ENCODE measurements around the gene RBM23. TPM values are rescaled to one million over a fixed set of nuclear protein-coding genes. Genes with fewer than 3 reads are reported as not detected.
"Not testable (repeated sequence)": the region's sequence is repeated elsewhere in the genome, so short reads cannot be mapped to it uniquely, and the experiment has no call there.

RBM23 gene
- total RNA-seq, 4 donors from 2014 or later, result 64.5 to 104 (median 93.0) TPM

DNA sequence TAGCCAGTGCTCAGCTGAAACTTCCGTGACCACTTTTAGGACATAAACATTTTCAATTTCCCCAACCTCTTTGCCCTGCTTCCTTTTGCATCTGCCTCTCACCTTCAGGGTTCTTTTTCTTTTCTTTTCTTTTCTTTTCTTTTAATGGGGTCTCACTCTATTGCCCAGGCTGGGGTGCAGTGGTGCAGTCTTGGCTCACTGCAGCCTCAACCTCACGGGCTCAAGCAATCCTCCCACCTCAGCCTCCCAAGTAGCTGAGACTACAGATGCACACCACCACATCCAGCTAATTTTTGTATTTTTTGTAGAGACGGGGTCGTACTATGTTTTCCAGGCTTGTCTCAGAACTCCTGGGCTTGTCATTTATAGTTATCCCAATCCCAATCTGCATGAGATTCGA lies 52.1 kb downstream of the RBM23 start:
- no peak for DNase-seq (ENCODE audit: low spot score in 2 of 2)

DNA sequence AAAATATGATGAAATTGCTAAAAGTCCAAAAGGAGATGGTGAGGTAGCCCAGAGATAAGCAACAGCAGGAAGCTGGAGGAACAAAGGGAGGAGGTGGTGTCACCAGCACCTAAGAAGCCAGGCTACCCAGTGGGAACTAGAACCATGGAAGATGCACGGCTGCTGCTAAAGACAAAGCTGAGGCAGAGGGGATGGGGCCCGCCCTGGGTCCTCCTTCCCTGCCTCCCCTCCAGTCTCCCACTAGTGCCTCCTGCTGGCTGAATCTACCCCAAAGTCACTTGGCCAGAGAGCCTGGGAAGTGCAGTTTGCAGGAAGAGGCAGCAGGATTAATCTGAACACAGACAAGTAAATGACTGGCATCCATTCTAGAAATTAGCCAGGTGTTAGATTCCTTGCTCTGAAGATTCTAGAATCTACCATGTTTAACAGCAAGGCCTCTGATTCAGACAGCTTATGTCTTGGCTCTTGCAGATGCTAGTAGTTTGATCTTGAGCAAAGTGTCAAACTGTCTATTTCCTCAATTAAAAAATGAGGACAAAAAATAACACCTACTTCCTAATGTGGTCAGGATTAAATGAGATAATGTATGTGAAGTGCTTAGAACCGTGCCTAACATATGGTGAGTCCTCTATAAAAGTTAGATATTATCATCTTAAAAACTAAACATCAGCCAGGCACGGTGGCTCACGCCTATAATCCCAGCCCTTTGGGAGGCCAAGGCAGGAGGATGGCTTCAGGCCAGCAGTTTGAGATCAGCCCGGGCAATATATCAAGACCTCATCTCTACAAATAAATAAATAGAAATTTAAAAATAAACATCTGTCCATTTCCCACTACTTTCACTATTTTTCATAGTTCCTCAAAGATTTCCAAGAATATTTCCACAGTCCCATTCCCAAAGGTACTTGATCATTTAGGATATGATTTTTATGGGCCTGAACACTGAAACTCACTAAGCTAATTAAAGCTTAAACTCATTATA lies 53.2 kb downstream of the RBM23 start:
- 52% methylated on average over 6 of the region's 6 CpGs for WGBS
- Histone ChIP-seq H3K4me3 (no peak overlapping the region), H3K36me3 (no peaks in the 10 kb centered on the region), H3K9me3 (no peaks in the 10 kb centered on the region), H3K27me3 (no peaks in the 10 kb centered on the region), H3K4me1 (peaks cover 11% of the 10 kb centered on the region), H3K27ac (no peak overlapping the region)
- no peak for DNase-seq (ENCODE audit: low spot score in 2 of 2)
- TF ChIP-seq, protein P1, sequence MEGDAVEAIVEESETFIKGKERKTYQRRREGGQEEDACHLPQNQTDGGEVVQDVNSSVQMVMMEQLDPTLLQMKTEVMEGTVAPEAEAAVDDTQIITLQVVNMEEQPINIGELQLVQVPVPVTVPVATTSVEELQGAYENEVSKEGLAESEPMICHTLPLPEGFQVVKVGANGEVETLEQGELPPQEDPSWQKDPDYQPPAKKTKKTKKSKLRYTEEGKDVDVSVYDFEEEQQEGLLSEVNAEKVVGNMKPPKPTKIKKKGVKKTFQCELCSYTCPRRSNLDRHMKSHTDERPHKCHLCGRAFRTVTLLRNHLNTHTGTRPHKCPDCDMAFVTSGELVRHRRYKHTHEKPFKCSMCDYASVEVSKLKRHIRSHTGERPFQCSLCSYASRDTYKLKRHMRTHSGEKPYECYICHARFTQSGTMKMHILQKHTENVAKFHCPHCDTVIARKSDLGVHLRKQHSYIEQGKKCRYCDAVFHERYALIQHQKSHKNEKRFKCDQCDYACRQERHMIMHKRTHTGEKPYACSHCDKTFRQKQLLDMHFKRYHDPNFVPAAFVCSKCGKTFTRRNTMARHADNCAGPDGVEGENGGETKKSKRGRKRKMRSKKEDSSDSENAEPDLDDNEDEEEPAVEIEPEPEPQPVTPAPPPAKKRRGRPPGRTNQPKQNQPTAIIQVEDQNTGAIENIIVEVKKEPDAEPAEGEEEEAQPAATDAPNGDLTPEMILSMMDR (IDR thresholded peaks at IDR 0.05), result no peak
- TF ChIP-seq EP300 (IDR thresholded peaks at IDR 0.05), result no peak

More for the DNA sequence above, 52.1 kb downstream of the RBM23 start:
- Histone ChIP-seq H3K4me1 (peaks cover 15% of the 10 kb centered on the region), H3K36me3 (no peaks in the 10 kb centered on the region), H3K9me3 (no peaks in the 10 kb centered on the region), H3K4me3 (no peak overlapping the region), H3K27ac (no peak overlapping the region), H3K27me3 (no peaks in the 10 kb centered on the region)
- 95% methylated on average over 5 of the region's 5 CpGs for WGBS
- TF ChIP-seq POLR2A (IDR thresholded peaks at IDR 0.05), result no peak
- TF ChIP-seq, protein P1 (IDR thresholded peaks at IDR 0.05), result no peak
- TF ChIP-seq EP300 (IDR thresholded peaks at IDR 0.05), result no peak
- TF ChIP-seq POLR2AphosphoS5 (IDR thresholded peaks at IDR 0.05), result no peak

- H3K9me3 ChIP-seq, result no peaks in the 10 kb centered on the region
- H3K27ac ChIP-seq, result no peak overlapping the region
- DNase-seq (ENCODE audit: low spot score in 2 of 2), result no peak
- TF ChIP-seq EP300 (IDR thresholded peaks at IDR 0.05), result no peak
- TF ChIP-seq, protein P1 (IDR thresholded peaks at IDR 0.05), result no peak
- no peak for TF ChIP-seq POLR2A (IDR thresholded peaks at IDR 0.05)
- no peak for TF ChIP-seq POLR2AphosphoS5 (IDR thresholded peaks at IDR 0.05)
- H3K4me3 ChIP-seq, result no peak overlapping the region
- 95% methylated on average over 4 of the region's 4 CpGs for WGBS
- H3K27me3 ChIP-seq, result no peaks in the 10 kb centered on the region
- H3K4me1 ChIP-seq, result peaks cover 3% of the 10 kb centered on the region
- H3K36me3 ChIP-seq, result no peaks in the 10 kb centered on the region
Measured at GRCh38 chr14:22864979-22865378, 54.0 kb downstream of the RBM23 start.

DNA sequence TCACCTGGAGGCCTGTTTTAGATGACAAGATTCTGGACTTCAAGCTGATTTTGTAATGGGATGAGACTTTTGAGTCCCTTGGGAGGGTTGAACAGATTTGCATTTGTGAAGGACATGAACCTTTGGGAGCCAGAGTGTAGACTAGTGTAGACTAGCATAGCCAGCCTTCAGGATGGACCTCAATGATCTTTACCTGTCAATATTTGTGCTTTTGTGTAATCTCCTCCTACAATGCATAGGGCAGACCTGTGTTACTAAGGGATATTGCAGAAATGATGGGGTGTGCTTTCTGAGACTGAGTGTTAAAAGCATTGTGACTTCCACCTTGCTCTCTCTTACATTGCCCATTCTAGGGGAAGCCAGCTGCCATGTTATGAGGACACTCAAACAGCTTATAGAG lies 57.3 kb downstream of the RBM23 start:
- no peak overlapping the region for H3K27ac ChIP-seq
- H3K9me3 ChIP-seq, result no peaks in the 10 kb centered on the region
- DNase-seq (ENCODE audit: low spot score in 2 of 2), result no peak
- H3K4me1 ChIP-seq, result no peaks in the 10 kb centered on the region
- TF ChIP-seq, protein P1 (IDR thresholded peaks at IDR 0.05), result no peak
- TF ChIP-seq POLR2A (IDR thresholded peaks at IDR 0.05) (no peak), POLR2AphosphoS5 (IDR thresholded peaks at IDR 0.05) (no peak), EP300 (IDR thresholded peaks at IDR 0.05) (no peak)
- H3K36me3 ChIP-seq, result no peaks in the 10 kb centered on the region
- H3K4me3 ChIP-seq, result no peak overlapping the region
- H3K27me3 ChIP-seq, result no peaks in the 10 kb centered on the region

DNA sequence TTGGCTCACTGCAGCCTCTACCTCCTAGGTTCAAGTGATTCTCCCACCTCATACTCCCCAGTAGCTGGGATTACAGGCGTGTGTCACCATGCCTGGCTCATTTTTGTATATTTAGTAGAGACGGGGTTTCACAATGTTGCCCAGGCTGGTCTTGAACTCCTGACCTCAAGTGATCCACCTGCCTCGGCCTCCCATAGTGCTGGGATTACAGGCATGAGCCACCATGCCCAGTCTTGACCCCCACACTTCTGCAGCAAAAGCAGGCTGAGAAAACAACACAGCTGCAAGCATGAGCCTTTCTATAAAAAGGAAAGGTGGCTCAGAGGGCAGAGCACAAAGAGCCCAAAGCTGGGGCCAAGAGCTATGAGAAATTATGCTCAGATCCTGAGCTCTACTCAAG lies 58.6 kb downstream of the RBM23 start:
- not testable (repeated sequence) for H3K27me3 ChIP-seq; H3K36me3 ChIP-seq; DNase-seq (ENCODE audit: low spot score in 2 of 2); H3K4me1 ChIP-seq; H3K9me3 ChIP-seq; H3K27ac ChIP-seq; H3K4me3 ChIP-seq
- 95% methylated on average over 3 of the region's 3 CpGs for WGBS
